Measurements from ENCODE around the gene GPR146. TPM values are rescaled to one million over a fixed set of nuclear protein-coding genes. Genes with fewer than 3 reads are reported as not detected.

GPR146 gene
- total RNA-seq, 4 donors from 2014 or later: 13.6 to 27.9 (median 16.3) TPM

GRCh38 chr7:1004018-1004852, 40.1 kb upstream of the GPR146 start:
- 61% methylated on average over 5 of the region's 32 CpGs; no CpG with 5 or more reads in 1 of the 2 donors for WGBS, 2 donors (ENCODE audit: low coverage in 1 of 2)
- ATAC-seq: no peak
- H3K36me3 ChIP-seq: peaks cover 0 to 66% of the 10 kb centered on the region in 2 donors

GRCh38 chr7:1005303-1005702, 39.0 kb upstream of the GPR146 start:
- Histone ChIP-seq H3K9me3 (no peaks in the 10 kb centered on the region), H3K36me3 (peaks cover 0 to 64% of the 10 kb centered on the region in 2 donors), H3K4me1 (no peaks in the 10 kb centered on the region), H3K4me3 (no peak overlapping the region), H3K27ac (no peak overlapping the region), H3K27me3 (no peaks in the 10 kb centered on the region)
- WGBS, 2 donors (ENCODE audit: low coverage in 1 of 2): 60% methylated on average over 1 of the region's 21 CpGs; no CpG with 5 or more reads in 1 of the 2 donors
- TF ChIP-seq CTCF (IDR thresholded peaks at IDR 0.05) (no peak), EP300 (IDR thresholded peaks at IDR 0.05) (no peak), POLR2AphosphoS5 (IDR thresholded peaks at IDR 0.05) (no peak)
- ATAC-seq: no peak

More at GRCh38 chr7:1004018-1004852, 40.1 kb upstream of the GPR146 start:
- no peak overlapping the region for H3K4me3 ChIP-seq
- no peak overlapping the region for H3K27ac ChIP-seq
- no peaks in the 10 kb centered on the region for H3K4me1 ChIP-seq
- H3K9me3 ChIP-seq: no peaks in the 10 kb centered on the region
- H3K27me3 ChIP-seq: no peaks in the 10 kb centered on the region
- TF ChIP-seq POLR2A (IDR thresholded peaks at IDR 0.05) (no peak), POLR2AphosphoS5 (IDR thresholded peaks at IDR 0.05) (no peak), EP300 (IDR thresholded peaks at IDR 0.05) (no peak), CTCF (IDR thresholded peaks at IDR 0.05) (no peak)

GRCh38 chr7:1007901-1008300, 36.4 kb upstream of the GPR146 start:
- WGBS, 2 donors (ENCODE audit: low coverage in 1 of 2): 40% methylated on average over 1 of the region's 15 CpGs; no CpG with 5 or more reads in 1 of the 2 donors
- peaks cover 0 to 15% (median 0%) of the 10 kb centered on the region in 3 donors for H3K4me1 ChIP-seq
- H3K4me3 ChIP-seq: no peak overlapping the region
- no peak overlapping the region for H3K27ac ChIP-seq
- no peaks in the 10 kb centered on the region for H3K27me3 ChIP-seq
- H3K9me3 ChIP-seq: no peaks in the 10 kb centered on the region
- TF ChIP-seq POLR2AphosphoS5 (IDR thresholded peaks at IDR 0.05) (no peak), CTCF (IDR thresholded peaks at IDR 0.05) (no peak), POLR2A (IDR thresholded peaks at IDR 0.05) (no peak), EP300 (IDR thresholded peaks at IDR 0.05) (no peak)
- H3K36me3 ChIP-seq: peaks cover 0 to 63% of the 10 kb centered on the region in 2 donors
- no peak for ATAC-seq

GRCh38 chr7:1008733-1009363, 35.5 kb upstream of the GPR146 start:
- H3K27ac ChIP-seq: no peak overlapping the region
- H3K27me3 ChIP-seq: no peaks in the 10 kb centered on the region
- TF ChIP-seq EP300 (IDR thresholded peaks at IDR 0.05): no peak
- TF ChIP-seq POLR2A (IDR thresholded peaks at IDR 0.05): no peak
- TF ChIP-seq POLR2AphosphoS5 (IDR thresholded peaks at IDR 0.05): no peak
- no peak for TF ChIP-seq CTCF (IDR thresholded peaks at IDR 0.05)
- ATAC-seq: no peak
- peaks cover 0 to 24% (median 0%) of the 10 kb centered on the region in 3 donors for H3K4me1 ChIP-seq
- H3K9me3 ChIP-seq: no peaks in the 10 kb centered on the region
- H3K4me3 ChIP-seq: no peak overlapping the region
- H3K36me3 ChIP-seq: peaks cover 0 to 61% of the 10 kb centered on the region in 2 donors
- 79 to 89% methylated on average over 12 to 32 of the region's 37 CpGs for WGBS, 2 donors (ENCODE audit: low coverage in 1 of 2)
